Glomerular visceral epithelial cell (primary cell): ENCODE measurements around the gene STYXL1.
"Not testable (repeated sequence)": the region's sequence is repeated elsewhere in the genome, so short reads cannot be mapped to it uniquely, and the experiment has no call there.

ENCODE experiments used
- DNase-seq: peaks from one replicate; pipeline ENCODE4 v3.0.0-alpha.2; 2016; ENCODE audit errors: extremely low spot score

The STYXL1 gene

GRCh38 chr7:76047811-76048667, at the start of gene STYXL1, which contains the start of gene MDH2:
Gene STYXL1 (minus strand): TSS chr7:76048000. CDS start chr7:76030523, 17,477 bp downstream.
Gene MDH2 (plus strand): TSS chr7:76048106. CDS start chr7:76048161, 55 bp downstream.
- DNase-seq: peak; percentile 97

GRCh38 chr7:76095908-76096307, 48.1 kb upstream of the STYXL1 start:
- no peak for DNase-seq

- DNase-seq: not testable (repeated sequence)
These were observed 46.5 kb upstream of the STYXL1 start for GRCh38 chr7:76094326-76094725.

- DNase-seq: not testable (repeated sequence)
These were observed 45.7 kb upstream of the STYXL1 start for GRCh38 chr7:76093531-76093930.

GRCh38 chr7:76091506-76091905, 43.7 kb upstream of the STYXL1 start:
- no peak for DNase-seq

- peak; percentile 71 for DNase-seq
These were observed 42.2 kb upstream of the STYXL1 start for GRCh38 chr7:76089865-76090475.

- peak; percentile 54 for DNase-seq
These were observed 39.6 kb upstream of the STYXL1 start for GRCh38 chr7:76087362-76087791.

- no peak for DNase-seq
These were observed 38.3 kb upstream of the STYXL1 start for GRCh38 chr7:76086070-76086469.

GRCh38 chr7:76084115-76084514, 36.3 kb upstream of the STYXL1 start:
- not testable (repeated sequence) for DNase-seq

GRCh38 chr7:76080204-76080603, 32.4 kb upstream of the STYXL1 start:
- DNase-seq: no peak

- DNase-seq: no peak
These were observed 29.6 kb upstream of the STYXL1 start for GRCh38 chr7:76077435-76077834.

- no peak for DNase-seq
These were observed 29.2 kb upstream of the STYXL1 start for GRCh38 chr7:76076995-76077394.

- DNase-seq: no peak
These were observed 27.2 kb upstream of the STYXL1 start for GRCh38 chr7:76074972-76075370.

GRCh38 chr7:76074306-76074971, 26.6 kb upstream of the STYXL1 start:
- no peak for DNase-seq

- DNase-seq: no peak
These were observed 25.7 kb upstream of the STYXL1 start for GRCh38 chr7:76073335-76073990.

- no peak for DNase-seq
These were observed 24.7 kb upstream of the STYXL1 start for GRCh38 chr7:76072243-76073148.

- DNase-seq: no peak
These were observed 23.8 kb upstream of the STYXL1 start for GRCh38 chr7:76071316-76072242.

- peak; percentile 90 for DNase-seq
These were observed 21.4 kb upstream of the STYXL1 start for GRCh38 chr7:76069238-76069638.

GRCh38 chr7:76066716-76067503, 19.1 kb upstream of the STYXL1 start:
- no peak for DNase-seq
